COLO829 (cell line): ENCODE measurements around the gene HSPB6.

Source experiments
- DNase-seq: peaks from one replicate; pipeline ENCODE4 v3.0.0; 2012; ENCODE audit warnings: low spot score

The HSPB6 gene

GRCh38 chr19:35767288-35768081 is 10.7 kb upstream of the HSPB6 start:
- no peak for DNase-seq

- DNase-seq: no peak
Measured at GRCh38 chr19:35766571-35767104, 9.8 kb upstream of the HSPB6 start.

- DNase-seq: no peak
Measured at GRCh38 chr19:35764432-35765315, 7.8 kb upstream of the HSPB6 start.

GRCh38 chr19:35760711-35761349 is 4.0 kb upstream of the HSPB6 start:
- DNase-seq: no peak

- DNase-seq: no peak
Measured at GRCh38 chr19:35759697-35760096, 2.9 kb upstream of the HSPB6 start.

GRCh38 chr19:35757749-35758608 is 1.1 kb upstream of the HSPB6 start, which contains the start of gene PROSER3:
PROSER3 (plus strand) TSS chr19:35758176; CDS start chr19:35758216, 40 bp downstream.
- peak; percentile 96 for DNase-seq

- no peak for DNase-seq
Measured at GRCh38 chr19:35757231-35757748, 461 bp upstream of the HSPB6 start.

- no peak for DNase-seq
Measured at GRCh38 chr19:35755550-35756376, 1.1 kb downstream of the HSPB6 start.

GRCh38 chr19:35755131-35755549 is 1.7 kb downstream of the HSPB6 start:
- DNase-seq: no peak

- DNase-seq: no peak
Measured at GRCh38 chr19:35754370-35755130, 2.3 kb downstream of the HSPB6 start.

- DNase-seq: no peak
Measured at GRCh38 chr19:35753634-35754369, 3.0 kb downstream of the HSPB6 start.

GRCh38 chr19:35752746-35753350 is 4.0 kb downstream of the HSPB6 start:
- DNase-seq: no peak

GRCh38 chr19:35751839-35752745 is 4.7 kb downstream of the HSPB6 start:
- DNase-seq: no peak

GRCh38 chr19:35750167-35750566 is 6.7 kb downstream of the HSPB6 start:
- DNase-seq: no peak

- DNase-seq: peak; percentile 96
Measured at GRCh38 chr19:35748106-35749020, 8.5 kb downstream of the HSPB6 start, which contains the start of gene LIN37. LIN37 (plus strand) TSS chr19:35748576; CDS start chr19:35748725, 149 bp downstream.

GRCh38 chr19:35746531-35746930 is 10.3 kb downstream of the HSPB6 start:
- DNase-seq: no peak
